ENCODE results near the gene IFT52. TPM values are rescaled to one million over a fixed set of nuclear protein-coding genes. Genes with fewer than 3 reads are reported as not detected.

The IFT52 gene
- total and polyA plus RNA-seq, 2 of the 8 experiments (the other 6 are each of a cell fraction or from before 2014, with no cell fraction given), result 35.6 to 40.4 TPM

- Histone ChIP-seq H3K4me2 (ENCODE audit: insufficient read depth in 1 of 2, low read depth in 2 of 2, low read length in 2 of 2) (no peak overlapping the region), H2AFZ (ENCODE audit: low read length) (no peak overlapping the region), H2AK5ac (ENCODE audit: low read depth, low read length) (no peak overlapping the region), H3K4me1 (replicated peaks in 1 of 4; ENCODE audit: control insufficient read depth in 3 of 4, insufficient read depth in 4 of 4, low read length in 3 of 4) (no peaks in the 10 kb centered on the region), H4K91ac (replicated peaks; ENCODE audit: insufficient read length, low read length) (no peak overlapping the region), H2BK120ac (replicated peaks; ENCODE audit: low read depth, low read length) (no peak overlapping the region), H3K4me3 (ENCODE audit: extremely low read depth in 1 of 4, insufficient read depth in 2 of 4, low read depth in 3 of 4, low read length in 4 of 4) (no peak overlapping the region), H3K18ac (ENCODE audit: extremely low read depth, low read length) (no peak overlapping the region), H3K23ac (ENCODE audit: insufficient read length) (no peak overlapping the region), H3K56ac (replicated peaks; ENCODE audit: insufficient read length, low read depth, low read length) (no peak overlapping the region), H4K5ac (ENCODE audit: insufficient read length, low read depth, low read length) (no peak overlapping the region), H2BK15ac (ENCODE audit: low read length) (no peak overlapping the region), H2BK5ac (ENCODE audit: low read depth, low read length) (no peak overlapping the region), H3K27ac (ENCODE audit: low read depth, low read length) (no peak overlapping the region), H3K23me2 (ENCODE audit: low read depth, low read length) (no peaks in the 10 kb centered on the region), H4K8ac (ENCODE audit: extremely low read depth, insufficient read depth, low read length) (no peak overlapping the region), H3K79me2 (ENCODE audit: control insufficient read depth in 1 of 2, insufficient read depth in 2 of 2, low read length in 2 of 2) (no peaks in the 10 kb centered on the region), H3K14ac (ENCODE audit: insufficient read length) (no peak overlapping the region), H3K9me3 (ENCODE audit: insufficient read depth in 2 of 2, low read depth in 1 of 2, low read length in 1 of 2) (no peaks in the 10 kb centered on the region), H4K20me1 (replicated peaks in 1 of 2; ENCODE audit: control insufficient read depth in 1 of 2, insufficient read depth in 2 of 2, low read length in 2 of 2) (no peaks in the 10 kb centered on the region), H3K27me3 (replicated peaks in 1 of 4; ENCODE audit: control insufficient read depth in 3 of 4, extremely low read depth in 1 of 4, insufficient read depth in 3 of 4, low read length in 3 of 4) (no peaks in the 10 kb centered on the region), H2BK20ac (ENCODE audit: low read length) (no peak overlapping the region), H3K36me3 (ENCODE audit: control insufficient read depth in 2 of 4, insufficient read depth in 4 of 4, low read length in 3 of 4) (peaks cover 8 to 22% (median 14%) of the 10 kb centered on the region in 4 experiments; a peak in 6 of 8 replicates), H3K9ac (replicated peaks in 1 of 4; ENCODE audit: extremely low read depth in 1 of 4, low read depth in 3 of 4, low read length in 3 of 4) (no peak overlapping the region), H3K4ac (replicated peaks; ENCODE audit: insufficient read length, low read depth, low read length) (no peak overlapping the region), H2BK12ac (ENCODE audit: low read depth, low read length) (no peak overlapping the region), H3K79me1 (ENCODE audit: low read depth, low read length) (no peaks in the 10 kb centered on the region)
- TF ChIP-seq CHD1 (IDR thresholded peaks at IDR 0.05; ENCODE audit: low read depth, low read length) (no peak), SP4 (IDR thresholded peaks at IDR 0.05; ENCODE audit: low read length) (no peak), KDM4A (IDR thresholded peaks at IDR 0.05; ENCODE audit: low read depth, low read length, severe bottlenecking) (no peak), JUN (IDR thresholded peaks at IDR 0.05; ENCODE audit: low read depth, low read length) (no peak), CBX8 (IDR thresholded peaks at IDR 0.05; ENCODE audit: borderline replicate concordance, low read depth, low read length) (no peak), GABPA (IDR thresholded peaks at IDR 0.05; ENCODE audit: borderline replicate concordance, insufficient read depth, low read length) (no peak)
- DNase-seq (ENCODE audit: low read depth in 1 of 2, low spot score in 2 of 2) (no peak), FAIRE-seq (no peak)
- POLR2A ChIA-PET (ENCODE audit: partially characterized antibody), result interaction anchor here (0.6 kb wide), 1 partner anchor 91 kb away, joined by 3 read pairs; no protein-coding TSS in a partner anchor
- 88% methylated on average over 2 of the region's 2 CpGs; no CpG with 5 or more reads in 1 of the 2 experiments for WGBS, 2 experiments (ENCODE audit: extremely low coverage in 1 of 2, insufficient coverage in 1 of 2, insufficient read length in 1 of 2, insufficient replicate concordance in 2 of 2, low coverage in 1 of 2, low lambda C conversion rate in 2 of 2, missing lambda C conversion rate in 1 of 2)
- CTCF ChIA-PET (ENCODE audit: partially characterized antibody), result no interaction called here
Measured at GRCh38 chr20:43636429-43636828, 45.7 kb downstream of the IFT52 start.

Measured in H1 (cell line).